ENCODE measurements around the gene OPTC.
A peak's percentile ranks its signal among the peaks of the same experiment; 100 is the strongest.
"Not testable (repeated sequence)": the region's sequence is repeated elsewhere in the genome, so short reads cannot be mapped to it uniquely, and the experiment has no call there.

OPTC gene

DNA sequence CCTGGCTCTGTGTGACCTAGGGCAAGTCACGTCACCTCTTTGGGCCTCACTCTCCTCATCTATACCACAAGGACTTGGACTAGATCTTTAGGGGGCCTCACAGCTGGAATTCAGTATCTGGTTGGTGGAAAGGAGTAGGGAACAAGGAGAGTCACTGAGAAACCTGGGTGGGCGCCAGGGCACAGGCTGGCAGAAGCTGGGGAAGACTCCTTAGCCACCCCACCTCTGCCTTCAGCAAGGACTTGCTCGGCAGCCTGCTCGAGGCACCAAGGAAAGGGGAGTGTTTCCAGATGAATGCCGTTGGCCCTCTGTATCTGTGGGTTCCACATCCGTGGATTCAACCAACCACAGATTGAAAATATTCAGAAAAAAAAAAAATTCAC, 1.2 kb upstream of the OPTC start:
- DNase-seq, result no peak

DNA sequence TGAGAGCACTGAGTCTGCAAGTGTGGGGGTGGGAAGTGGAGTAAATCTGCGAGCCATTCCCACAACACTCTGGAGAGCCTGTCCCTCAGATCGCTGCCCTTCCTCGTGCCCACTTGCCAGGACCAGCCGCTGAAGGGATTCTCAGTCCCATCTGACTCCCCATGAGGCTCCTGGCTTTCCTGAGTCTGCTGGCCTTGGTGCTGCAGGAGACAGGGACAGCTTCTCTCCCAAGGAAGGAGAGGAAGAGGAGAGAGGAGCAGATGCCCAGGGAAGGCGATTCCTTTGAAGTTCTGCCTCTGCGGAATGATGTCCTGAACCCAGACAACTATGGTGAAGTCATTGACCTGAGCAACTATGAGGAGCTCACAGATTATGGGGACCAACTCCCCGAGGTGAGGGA, 1.9 kb downstream of the OPTC start:
- no peak for DNase-seq

GRCh38 chr1:203497269-203497777, 3.4 kb downstream of the OPTC start:
- no peak for DNase-seq

DNA sequence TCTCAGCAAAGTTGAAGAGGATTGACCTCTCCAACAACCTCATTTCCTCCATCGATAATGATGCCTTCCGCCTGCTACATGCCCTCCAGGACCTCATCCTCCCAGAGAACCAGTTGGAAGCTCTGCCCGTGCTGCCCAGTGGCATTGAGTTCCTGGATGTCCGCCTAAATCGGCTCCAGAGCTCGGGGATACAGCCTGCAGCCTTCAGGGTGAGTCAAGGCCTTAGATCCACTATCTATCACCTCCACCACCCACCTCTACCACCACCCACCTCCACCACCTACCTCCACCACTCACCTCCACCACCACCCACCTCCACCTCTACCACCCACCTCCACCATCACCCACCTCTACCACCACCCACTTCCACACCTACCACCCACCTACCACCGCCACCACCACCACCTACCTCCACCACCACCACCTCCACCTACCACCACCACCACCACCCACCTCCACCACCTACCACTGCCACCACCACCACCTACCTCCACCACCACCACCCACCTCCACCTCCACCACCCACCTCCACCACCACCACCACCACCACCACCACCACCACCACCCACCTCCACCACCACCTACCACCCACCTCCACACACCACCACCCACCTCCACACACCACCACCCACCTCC, 5.8 kb downstream of the OPTC start:
- DNase-seq, result no peak

- no peak for DNase-seq
These were observed 6.3 kb downstream of the OPTC start for GRCh38 chr1:203500279-203500678.

- no peak for DNase-seq
These were observed 9.9 kb downstream of the OPTC start for GRCh38 chr1:203503836-203504235.

GRCh38 chr1:203504400-203505250, 10.7 kb downstream of the OPTC start:
- DNase-seq, result peak; percentile 81

DNA sequence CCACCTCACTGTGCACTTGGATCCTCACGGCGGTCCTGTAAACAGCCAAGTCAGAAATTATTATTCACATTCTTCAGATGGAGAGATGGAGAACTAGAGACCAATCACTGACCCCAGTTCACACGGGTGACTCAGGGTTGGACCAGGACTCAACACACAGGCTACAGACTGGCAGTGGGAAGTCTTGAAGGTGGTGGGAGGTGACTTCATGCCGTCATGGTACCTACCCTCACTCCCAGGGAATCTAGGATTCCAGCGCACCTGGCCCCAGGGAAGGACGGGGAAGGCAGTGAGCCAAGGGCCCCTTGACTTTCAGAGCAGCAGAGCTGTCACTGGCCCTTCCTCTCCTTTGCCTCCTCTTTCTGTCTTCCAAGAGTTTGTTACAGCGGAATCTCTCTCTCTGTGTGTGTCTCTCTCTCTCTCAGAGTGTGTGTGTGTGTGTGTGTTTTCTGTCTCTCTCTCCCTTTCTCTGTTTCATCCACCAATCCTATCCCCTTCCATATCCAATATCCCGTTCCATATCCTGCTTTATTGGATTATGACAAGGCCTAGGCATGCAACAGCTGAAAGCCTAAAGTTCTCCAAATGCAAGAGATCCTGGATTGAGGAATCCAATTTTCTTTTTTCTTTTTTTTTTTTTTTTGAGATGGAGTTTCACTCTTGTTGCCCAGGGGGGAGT, 11.7 kb downstream of the OPTC start:
- DNase-seq, result no peak

GRCh38 chr1:203506858-203507626, 13.1 kb downstream of the OPTC start:
- DNase-seq, result no peak

DNA sequence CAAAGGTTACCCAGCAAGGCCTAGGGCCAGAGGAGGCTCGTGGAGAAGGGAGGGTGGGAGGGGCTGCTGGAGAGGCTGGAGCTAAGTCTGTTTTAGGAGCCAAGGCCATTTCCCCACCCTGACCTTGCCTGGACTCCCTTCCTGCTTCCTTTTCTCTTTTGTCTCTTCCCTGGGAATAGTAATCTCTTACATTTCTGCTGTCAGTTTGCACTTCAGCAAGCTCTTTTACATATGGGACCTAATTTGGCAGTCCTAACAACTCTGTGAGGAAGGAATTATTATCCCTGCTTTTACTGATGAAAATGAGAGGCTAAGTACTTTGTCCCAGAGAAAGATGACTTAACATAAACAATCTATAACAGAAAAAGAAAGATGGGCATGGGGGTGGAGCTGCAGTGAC, 13.8 kb downstream of the OPTC start:
- no peak for DNase-seq

DNA sequence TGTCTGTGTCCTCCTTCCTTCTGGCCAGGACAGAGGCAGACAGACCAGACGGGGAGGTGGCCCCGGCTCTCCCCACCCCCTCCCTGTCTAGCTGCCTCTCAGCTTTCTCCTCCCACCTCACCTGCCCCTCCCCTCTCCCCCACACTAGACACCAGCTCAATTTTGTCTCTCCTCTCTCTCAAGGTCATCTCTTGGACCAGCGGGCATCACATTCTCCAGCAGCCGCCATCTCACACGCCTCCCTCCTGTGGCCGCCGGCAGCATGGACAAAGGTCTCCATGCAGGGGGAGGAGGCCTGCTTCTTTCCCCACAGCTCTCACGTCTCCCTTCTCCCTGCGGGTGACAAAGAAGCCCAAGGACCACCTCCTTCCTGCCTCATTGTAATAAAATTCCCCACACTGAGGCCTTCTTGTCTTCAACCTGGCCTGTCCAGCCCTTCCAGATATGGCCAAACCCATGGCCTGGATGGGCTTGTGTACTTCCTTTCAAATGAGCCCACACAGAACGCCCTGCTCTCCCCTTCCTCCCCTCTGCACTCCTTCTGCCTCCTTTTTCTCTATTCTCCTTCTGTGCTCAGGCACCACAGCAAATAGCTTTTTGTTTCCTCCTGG, 14.6 kb downstream of the OPTC start:
- no peak for DNase-seq

DNA sequence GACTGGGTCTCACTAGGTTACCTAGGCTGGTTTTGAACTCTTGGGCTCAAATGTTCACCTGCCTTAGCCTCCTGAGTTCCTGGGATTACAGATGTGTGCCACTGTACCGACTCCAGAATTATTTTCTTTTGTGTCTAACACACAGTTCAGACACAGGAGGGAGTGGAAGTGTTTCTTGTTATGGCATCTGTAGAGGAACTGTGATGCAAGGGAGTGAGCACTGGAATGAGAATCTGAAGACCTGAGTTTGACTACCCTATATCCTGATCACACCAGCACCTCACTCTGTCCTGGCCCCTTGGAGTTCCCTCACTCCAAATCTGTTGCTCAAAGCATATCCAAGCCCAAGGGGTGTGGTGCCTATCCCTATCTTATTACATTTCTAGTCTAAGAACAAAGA, 15.2 kb downstream of the OPTC start:
- DNase-seq, result no peak

- DNase-seq, result no peak
These were observed 17.6 kb downstream of the OPTC start for GRCh38 chr1:203511513-203511912.

GRCh38 chr1:203511930-203512329, 18.0 kb downstream of the OPTC start:
- no peak for DNase-seq

DNA sequence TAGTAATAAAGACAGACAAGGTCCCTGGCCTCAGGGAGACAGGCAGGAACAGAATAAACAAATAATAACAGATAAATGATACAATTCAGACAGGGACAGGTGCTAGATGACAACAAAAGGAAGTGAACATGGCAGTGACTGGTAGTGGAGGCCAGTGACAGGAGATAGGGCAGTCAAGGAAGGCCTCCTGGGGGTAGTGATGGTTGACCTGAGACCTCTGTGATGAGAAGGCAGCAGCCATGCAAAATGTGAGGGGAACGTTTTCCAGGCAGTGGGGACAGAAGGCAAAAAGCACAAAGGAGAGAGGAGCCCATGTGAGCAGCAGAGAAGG, 18.5 kb downstream of the OPTC start:
- DNase-seq, result no peak

- DNase-seq, result peak; percentile 97
These were observed 19.1 kb downstream of the OPTC start for GRCh38 chr1:203512848-203513584.

- DNase-seq, result no peak
These were observed 19.7 kb downstream of the OPTC start for GRCh38 chr1:203513585-203514031.

DNA sequence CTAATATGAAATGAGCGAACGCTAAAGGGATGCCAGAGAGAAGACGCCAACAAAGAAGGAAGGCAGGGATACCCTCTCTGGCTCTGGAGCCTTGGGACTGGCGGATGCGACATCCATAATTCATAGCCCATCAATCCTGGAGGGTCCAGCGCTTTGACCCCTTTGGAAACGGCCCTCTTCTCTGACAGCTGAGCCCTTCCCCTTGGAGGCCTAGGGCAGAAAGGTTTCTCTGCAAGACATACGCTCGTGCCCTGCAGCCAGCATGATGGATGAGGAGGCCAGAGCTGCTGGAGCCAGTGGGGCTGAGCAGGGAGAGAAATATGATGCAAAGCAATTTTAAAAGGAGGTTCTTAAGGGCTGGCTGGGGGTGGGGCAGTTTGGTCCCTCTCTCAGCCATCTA, 22.2 kb downstream of the OPTC start:
- DNase-seq, result no peak

- no peak for DNase-seq
These were observed 23.0 kb downstream of the OPTC start for GRCh38 chr1:203516906-203517305.

GRCh38 chr1:203517426-203518110, 23.6 kb downstream of the OPTC start:
- no peak for DNase-seq

GRCh38 chr1:203518139-203518538, 24.2 kb downstream of the OPTC start:
- not testable (repeated sequence) for DNase-seq

All from fibroblast of skin of right biceps (primary cell).